ENCODE results near the gene EFCAB6. TPM values are rescaled to one million over a fixed set of nuclear protein-coding genes. Genes with fewer than 3 reads are reported as not detected.

Gene EFCAB6
- total and polyA plus RNA-seq, 2 of the 4 experiments (the other 2 are of a cell fraction): 0.44 to 1.1 TPM

DNA sequence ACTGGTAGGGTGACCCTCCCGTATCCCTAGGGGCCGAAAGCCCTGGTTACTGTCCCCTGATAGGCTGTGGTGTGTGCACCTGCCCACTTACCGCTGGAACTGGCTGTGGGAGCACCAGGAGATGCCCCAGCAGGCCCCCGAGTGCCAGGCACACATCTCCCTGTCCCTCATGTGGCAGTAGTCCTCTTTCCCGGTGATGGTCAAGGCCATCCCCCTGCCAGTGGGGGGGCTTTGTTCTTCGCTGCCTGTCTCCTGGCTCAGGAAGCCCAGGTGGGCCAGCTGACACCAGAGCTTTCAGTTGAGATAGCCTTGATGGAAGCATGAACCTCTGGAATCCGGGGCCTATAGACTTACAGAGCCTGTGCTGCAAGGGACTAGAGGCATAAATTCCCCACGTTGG, 299.8 kb downstream of the EFCAB6 start:
- Histone ChIP-seq H3K4me1 (ENCODE audit: control insufficient read depth, insufficient read depth, low read length) (no peaks in the 10 kb centered on the region), H2BK20ac (ENCODE audit: low read depth, low read length) (no peak overlapping the region), H2BK15ac (ENCODE audit: low read depth, low read length) (no peak overlapping the region), H2AFZ (replicated peaks; ENCODE audit: low read length, poor library complexity) (no peak overlapping the region), H4K20me1 (ENCODE audit: insufficient read depth, low read length) (no peaks in the 10 kb centered on the region), H3K23ac (ENCODE audit: low read depth, low read length) (no peak overlapping the region), H3K27me3 (ENCODE audit: control insufficient read depth, insufficient read depth, low read length) (no peaks in the 10 kb centered on the region), H3K18ac (ENCODE audit: low read depth, low read length) (no peak overlapping the region), H3K4me3 (ENCODE audit: insufficient read depth, low read depth, low read length) (no peak overlapping the region), H3K4me2 (ENCODE audit: low read depth, low read length) (no peak overlapping the region), H3K79me1 (ENCODE audit: low read depth in 1 of 2, low read length in 2 of 2) (no peaks in the 10 kb centered on the region), H4K5ac (ENCODE audit: low read depth, low read length) (no peak overlapping the region), H4K8ac (ENCODE audit: low read depth in 2 of 2, low read length in 2 of 2) (no peak overlapping the region), H2AK5ac (ENCODE audit: low read depth, low read length) (no peak overlapping the region), H3K9me1 (ENCODE audit: insufficient read depth, low read length) (no peaks in the 10 kb centered on the region), H2BK5ac (ENCODE audit: low read depth, low read length, poor library complexity, severe bottlenecking) (no peak overlapping the region), H3K36me3 (ENCODE audit: control insufficient read depth, insufficient read depth, low read length) (no peaks in the 10 kb centered on the region), H3K4ac (ENCODE audit: low read depth, low read length) (no peak overlapping the region), H4K91ac (ENCODE audit: insufficient read depth, low read depth, low read length) (no peak overlapping the region), H3K27ac (ENCODE audit: insufficient read depth, low read length) (no peak overlapping the region), H3K9me3 (ENCODE audit: control insufficient read depth, insufficient read depth, low read length) (peaks cover 12% of the 10 kb centered on the region), H3K9ac (ENCODE audit: low read depth, low read length) (no peak overlapping the region), H2BK120ac (ENCODE audit: low read depth, low read length) (no peak overlapping the region), H3K14ac (replicated peaks; ENCODE audit: low read depth, low read length) (no peak overlapping the region), H3K56ac (ENCODE audit: extremely low read depth, insufficient read depth, low read length) (no peak overlapping the region), H2AK9ac (replicated peaks; ENCODE audit: low read depth, low read length, poor library complexity) (no peak overlapping the region)
- WGBS, 2 experiments (ENCODE audit: extremely low coverage in 2 of 2, insufficient read length in 1 of 2): 33% methylated on average over 3 of the region's 8 CpGs; no CpG with 5 or more reads in 1 of the 2 experiments
- in situ Hi-C loops (cut with MboI; ENCODE audit: low sequenced_read_pairs) (no loop called here), dilution Hi-C loops (cut with HindIII; ENCODE audit: low sequenced_read_pairs, unreplicated experiment) (no loop called here), intact Hi-C loops (cut with micrococcal nuclease) (no loop called here)
- TF ChIP-seq, protein P1, sequence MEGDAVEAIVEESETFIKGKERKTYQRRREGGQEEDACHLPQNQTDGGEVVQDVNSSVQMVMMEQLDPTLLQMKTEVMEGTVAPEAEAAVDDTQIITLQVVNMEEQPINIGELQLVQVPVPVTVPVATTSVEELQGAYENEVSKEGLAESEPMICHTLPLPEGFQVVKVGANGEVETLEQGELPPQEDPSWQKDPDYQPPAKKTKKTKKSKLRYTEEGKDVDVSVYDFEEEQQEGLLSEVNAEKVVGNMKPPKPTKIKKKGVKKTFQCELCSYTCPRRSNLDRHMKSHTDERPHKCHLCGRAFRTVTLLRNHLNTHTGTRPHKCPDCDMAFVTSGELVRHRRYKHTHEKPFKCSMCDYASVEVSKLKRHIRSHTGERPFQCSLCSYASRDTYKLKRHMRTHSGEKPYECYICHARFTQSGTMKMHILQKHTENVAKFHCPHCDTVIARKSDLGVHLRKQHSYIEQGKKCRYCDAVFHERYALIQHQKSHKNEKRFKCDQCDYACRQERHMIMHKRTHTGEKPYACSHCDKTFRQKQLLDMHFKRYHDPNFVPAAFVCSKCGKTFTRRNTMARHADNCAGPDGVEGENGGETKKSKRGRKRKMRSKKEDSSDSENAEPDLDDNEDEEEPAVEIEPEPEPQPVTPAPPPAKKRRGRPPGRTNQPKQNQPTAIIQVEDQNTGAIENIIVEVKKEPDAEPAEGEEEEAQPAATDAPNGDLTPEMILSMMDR (conservative IDR thresholded peaks at IDR 0.05; ENCODE audit: low read depth, low read length): no peak
- TF ChIP-seq SMC3 (IDR thresholded peaks at IDR 0.05; ENCODE audit: low read depth, low read length): no peak
- no peak for TF ChIP-seq RFX5 (IDR thresholded peaks at IDR 0.05; ENCODE audit: low read depth, low read length)
- TF ChIP-seq, protein P2, sequence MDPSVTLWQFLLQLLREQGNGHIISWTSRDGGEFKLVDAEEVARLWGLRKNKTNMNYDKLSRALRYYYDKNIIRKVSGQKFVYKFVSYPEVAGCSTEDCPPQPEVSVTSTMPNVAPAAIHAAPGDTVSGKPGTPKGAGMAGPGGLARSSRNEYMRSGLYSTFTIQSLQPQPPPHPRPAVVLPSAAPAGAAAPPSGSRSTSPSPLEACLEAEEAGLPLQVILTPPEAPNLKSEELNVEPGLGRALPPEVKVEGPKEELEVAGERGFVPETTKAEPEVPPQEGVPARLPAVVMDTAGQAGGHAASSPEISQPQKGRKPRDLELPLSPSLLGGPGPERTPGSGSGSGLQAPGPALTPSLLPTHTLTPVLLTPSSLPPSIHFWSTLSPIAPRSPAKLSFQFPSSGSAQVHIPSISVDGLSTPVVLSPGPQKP (IDR thresholded peaks at IDR 0.05; ENCODE audit: borderline replicate concordance, low read depth, low read length): no peak
- no peak for DNase-seq
- ChIA-PET CTCF (no interaction called here), POLR2A (ENCODE audit: unreplicated experiment) (no interaction called here)
- no peak for ATAC-seq (ENCODE audit: low read depth)
- no TSS peak for BruUV-seq (replicated peaks)
